HCT116 (cell line): Measurements from ENCODE around the gene GPRC5C. TPM values are rescaled to one million over a fixed set of nuclear protein-coding genes. Genes with fewer than 3 reads are reported as not detected.

Source experiments
- ATAC-seq: fragments of 200-7000 bp; cut with Tn5 transposase; 2 replicates; pipeline ENCODE4 v1.9.1; 2020; ENCODE audit warnings: mild to moderate bottlenecking, moderate library complexity
- BruUV-seq: library from RNA; stranded (reverse); fragments of 400-500 nt; replicated peaks from 2 replicates; lab custom pipeline; 2021; lab: Mats Ljungman, UMichigan
- CTCF ChIA-PET: fragments of 300-600 bp; sonication (Branson Sonifier 250); formaldehyde crosslinking; loops from one replicate; lab custom pipeline; 2021; ENCODE audit warnings: antibody characterized with exemption; lab: Charles Lee
- POLR2A ChIA-PET: fragments of 300-600, 350-600 bp; sonication (Branson Sonifier 250); formaldehyde crosslinking; loops from one replicate; lab custom pipeline; 2021; ENCODE audit warnings: antibody characterized with exemption; lab: Charles Lee
- RAD21 ChIA-PET, 2 experiments: fragments of 300-600 bp; sonication (Branson Sonifier 250); formaldehyde crosslinking; loops; one replicate each; lab custom pipeline; 2023; ENCODE audit warnings: low total read pairs in 2 of 2; ENCODE audit not compliant: uncharacterized antibody in 2 of 2, unreplicated experiment in 2 of 2, low non-redundant PET in 1 of 2; lab: Charles Lee
- DNase-seq: peaks from one replicate; pipeline ENCODE4 v3.0.0-alpha.2; 2010; ENCODE audit warnings: low read depth, low spot score
- H2AFZ ChIP-seq: fragments of 200-600 bp; shearing (Covaris generic), sonication (generic); 2 replicates; pipeline ENCODE4 v1.6.1; 2017; ENCODE audit warnings: low read depth, mixed run types, mixed read lengths, antibody characterized with exemption, low read length; ENCODE audit not compliant: poor library complexity, severe bottlenecking
- H3K27ac ChIP-seq: 2 replicates; pipeline ENCODE4 v1.5.1; 2012; ENCODE audit warnings: low read depth, low read length
- H3K27me3 ChIP-seq: fragments of 200-600 bp; sonication (generic); 2 replicates; pipeline ENCODE4 v1.6.1; 2016; ENCODE audit warnings: mixed run types, low read length, mixed read lengths; ENCODE audit not compliant: insufficient read depth
- H3K36me3 ChIP-seq, 2 experiments: fragments of 200-500 bp in 1 of 2; fragments of 200-600 bp in 1 of 2; sonication (Bioruptor generic) in 1 of 2; sonication (generic) in 1 of 2; 2 replicates each; pipeline versions ENCODE4 v1.5.1 to v1.6.1; 2014 to 2016; ENCODE audit warnings: low read length in 2 of 2, inconsistent platforms in 1 of 2, mixed read lengths in 1 of 2, mixed run types in 1 of 2; ENCODE audit not compliant: insufficient read depth in 2 of 2, control insufficient read depth in 1 of 2
- H3K4me1 ChIP-seq, 2 experiments: fragments of 200-600 bp in 1 of 2; sonication (generic) in 1 of 2; 2 replicates each; pipeline versions ENCODE4 v1.5.1 to v1.6.1; 2012 to 2017; ENCODE audit warnings: low read length in 2 of 2, inconsistent platforms in 1 of 2, mild to moderate bottlenecking in 1 of 2, mixed read lengths in 1 of 2, mixed run types in 1 of 2, moderate library complexity in 1 of 2; ENCODE audit not compliant: insufficient read depth in 2 of 2, control insufficient read depth in 1 of 2
- H3K4me2 ChIP-seq: fragments of 200-600 bp; sonication (generic); 2 replicates; pipeline ENCODE4 v1.6.1; 2017; ENCODE audit warnings: mixed run types, low read length, mixed read lengths
- H3K4me3 ChIP-seq, 2 experiments: fragments of 200-600 bp in 1 of 2; sonication (generic) in 1 of 2; replicated peaks in 1 of 2; 2 replicates each; pipeline ENCODE4 v1.5.1; 2011 to 2016; ENCODE audit warnings: low read length in 2 of 2, control low read depth in 1 of 2, low read depth in 1 of 2, mild to moderate bottlenecking in 1 of 2, mixed read lengths in 1 of 2, mixed run types in 1 of 2
- H3K79me2 ChIP-seq: fragments of 200-600 bp; sonication (generic); 2 replicates; pipeline ENCODE4 v1.6.1; 2017; ENCODE audit warnings: mild to moderate bottlenecking, mixed run types, low read length, moderate library complexity, mixed read lengths; ENCODE audit not compliant: insufficient read depth
- H3K9ac ChIP-seq: fragments of 200-600 bp; sonication (generic); 2 replicates; pipeline ENCODE4 v1.6.1; 2016; ENCODE audit warnings: low read length, mixed read lengths
- H3K9me2 ChIP-seq: fragments of 200-600 bp; sonication (generic), shearing (Covaris generic); 2 replicates; pipeline ENCODE4 v1.6.1; 2017; ENCODE audit warnings: mixed run types, mild to moderate bottlenecking, moderate library complexity; ENCODE audit not compliant: insufficient read depth
- H3K9me3 ChIP-seq, 2 experiments: fragments of 200-500 bp in 1 of 2; fragments of 200-600 bp in 1 of 2; sonication (Bioruptor generic) in 1 of 2; sonication (generic) in 1 of 2; 2 replicates each; pipeline ENCODE4 v1.6.1; 2014 to 2017; ENCODE audit warnings: low read length in 2 of 2, mixed read lengths in 2 of 2, inconsistent platforms in 1 of 2, low read depth in 1 of 2, mild to moderate bottlenecking in 1 of 2, mixed run types in 1 of 2, moderate library complexity in 1 of 2; ENCODE audit not compliant: control insufficient read depth in 1 of 2, insufficient read depth in 1 of 2
- H4K20me1 ChIP-seq: fragments of 200-600 bp; sonication (generic), shearing (Covaris generic); 2 replicates; pipeline ENCODE4 v1.6.1; 2017; ENCODE audit warnings: mixed run types, mild to moderate bottlenecking, moderate library complexity; ENCODE audit not compliant: insufficient read depth
- ATF3 ChIP-seq: IDR thresholded peaks from 2 replicates; pipeline ENCODE4 v1.6.1; 2012
- CBX3 ChIP-seq: IDR thresholded peaks from 2 replicates; pipeline ENCODE4 v1.6.1; 2012; ENCODE audit warnings: low read depth
- EGR1 ChIP-seq: IDR thresholded peaks from 2 replicates; pipeline ENCODE4 v1.6.1; 2012; ENCODE audit warnings: low read depth
- ELF1 ChIP-seq: IDR thresholded peaks from 2 replicates; pipeline ENCODE4 v1.6.1; 2012; ENCODE audit warnings: low read depth, borderline replicate concordance
- EZH2 ChIP-seq: fragments of 200-600 bp; sonication (generic); IDR thresholded peaks from 2 replicates; pipeline ENCODE4 v1.6.1; 2017; ENCODE audit warnings: antibody characterized with exemption, mixed run types
- EZH2phosphoT487 ChIP-seq: fragments of 200-600 bp; IDR thresholded peaks from 2 replicates; pipeline ENCODE4 v1.6.1; 2018; ENCODE audit warnings: antibody characterized with exemption, borderline replicate concordance
- JUND ChIP-seq: IDR thresholded peaks from 2 replicates; pipeline ENCODE4 v1.6.1; 2012
- POLR2AphosphoS5 ChIP-seq: IDR thresholded peaks from 2 replicates; pipeline ENCODE4 v1.6.1; 2011; ENCODE audit warnings: mild to moderate bottlenecking, low read depth, low read length, moderate library complexity
- RAD21 ChIP-seq: IDR thresholded peaks from 2 replicates; pipeline ENCODE4 v1.6.1; 2012; ENCODE audit warnings: low read depth, mild to moderate bottlenecking
- REST ChIP-seq: IDR thresholded peaks from 2 replicates; pipeline ENCODE4 v1.6.1; 2012; ENCODE audit warnings: low read depth
- SIN3A ChIP-seq: IDR thresholded peaks from 2 replicates; pipeline ENCODE4 v1.6.1; 2012; ENCODE audit warnings: low read depth
- TCF7L2 ChIP-seq: IDR thresholded peaks from 2 replicates; pipeline ENCODE4 v1.7.0; 2011; ENCODE audit warnings: borderline replicate concordance, inconsistent platforms; ENCODE audit not compliant: insufficient read depth, insufficient read length; ENCODE audit errors: extremely low read depth
- YY1 ChIP-seq: IDR thresholded peaks from 2 replicates; pipeline ENCODE4 v1.6.1; 2011; ENCODE audit warnings: low read length, low read depth, moderate library complexity, mild to moderate bottlenecking; ENCODE audit not compliant: insufficient replicate concordance; ENCODE audit errors: extremely low read depth
- ZFX ChIP-seq: fragments of 450-650 bp; IDR thresholded peaks from 2 replicates; pipeline ENCODE4 v1.6.1; 2017
- intact Hi-C: fragments of 100-400 bp; cut with micrococcal nuclease; formaldehyde crosslinking; loops from 2 replicates; pipeline ENCODE4 v1.10.0; 2022
- total RNA-seq: library from RNA; stranded (reverse); gene quantifications from one replicate; pipeline ENCODE4 v1.2.1, GENCODE V29; 2021; ENCODE audit not compliant: unreplicated experiment
- TF ChIP-seq, protein P1 (sequence below): IDR thresholded peaks from 2 replicates; pipeline ENCODE4 v1.6.1; 2011; ENCODE audit warnings: mild to moderate bottlenecking, low read length, moderate library complexity; ENCODE audit not compliant: insufficient replicate concordance; ENCODE audit errors: extremely low read depth

Gene GPRC5C
- total RNA-seq, 1 experiment from 2014 or later: 54.4 TPM

DNA sequence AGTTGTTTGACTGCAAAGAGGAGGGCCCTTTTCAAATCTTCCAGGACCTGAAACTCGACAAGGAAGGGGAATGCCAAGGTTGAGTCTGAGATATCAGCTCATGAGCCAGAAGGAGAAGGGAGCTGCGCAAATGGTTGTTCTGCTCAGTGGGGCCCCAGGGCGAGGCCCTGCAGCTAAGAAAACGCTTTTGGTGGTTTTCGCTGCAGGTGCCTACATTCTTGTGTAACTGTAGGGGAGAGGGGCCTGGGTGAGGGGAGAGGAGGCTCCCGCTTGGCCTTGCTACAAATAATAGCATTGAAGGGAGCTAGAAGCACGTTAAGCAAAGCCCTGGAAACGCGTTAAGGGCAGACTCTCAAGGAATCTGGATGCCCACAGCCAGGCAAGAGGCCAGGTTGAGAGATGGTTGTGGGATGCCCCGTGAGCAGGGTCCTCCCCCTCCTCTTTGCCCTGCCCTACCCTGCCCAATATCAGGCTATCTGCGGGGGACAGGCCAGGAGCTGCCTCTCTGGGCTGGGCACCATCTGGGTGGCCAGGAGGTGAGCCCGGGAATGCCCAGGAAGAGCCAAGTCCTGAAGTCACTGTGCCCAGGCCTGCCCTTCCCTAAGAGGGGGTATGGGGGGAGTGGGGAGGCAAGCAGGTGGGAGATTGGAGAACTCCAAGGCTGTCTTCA, 42.7 kb upstream of the GPRC5C start:
- Histone ChIP-seq H3K4me3 (no peak overlapping the region), H3K9me2 (no peaks in the 10 kb centered on the region), H3K27me3 (no peaks in the 10 kb centered on the region), H3K36me3 (no peaks in the 10 kb centered on the region), H3K27ac (no peak overlapping the region), H3K9ac (no peak overlapping the region), H3K4me2 (no peak overlapping the region), H2AFZ (no peak overlapping the region)
- no TSS peak for BruUV-seq
- intact Hi-C loops: no loop called here
- RAD21 ChIA-PET: no interaction called here
- TF ChIP-seq YY1 (no peak), JUND (no peak), ZFX (no peak), EZH2phosphoT487 (no peak), ELF1 (no peak), SIN3A (no peak), RAD21 (no peak), ATF3 (no peak), CBX3 (no peak), TCF7L2 (no peak), POLR2AphosphoS5 (no peak), EZH2 (no peak), REST (no peak), EGR1 (no peak)
- TF ChIP-seq, protein P1, sequence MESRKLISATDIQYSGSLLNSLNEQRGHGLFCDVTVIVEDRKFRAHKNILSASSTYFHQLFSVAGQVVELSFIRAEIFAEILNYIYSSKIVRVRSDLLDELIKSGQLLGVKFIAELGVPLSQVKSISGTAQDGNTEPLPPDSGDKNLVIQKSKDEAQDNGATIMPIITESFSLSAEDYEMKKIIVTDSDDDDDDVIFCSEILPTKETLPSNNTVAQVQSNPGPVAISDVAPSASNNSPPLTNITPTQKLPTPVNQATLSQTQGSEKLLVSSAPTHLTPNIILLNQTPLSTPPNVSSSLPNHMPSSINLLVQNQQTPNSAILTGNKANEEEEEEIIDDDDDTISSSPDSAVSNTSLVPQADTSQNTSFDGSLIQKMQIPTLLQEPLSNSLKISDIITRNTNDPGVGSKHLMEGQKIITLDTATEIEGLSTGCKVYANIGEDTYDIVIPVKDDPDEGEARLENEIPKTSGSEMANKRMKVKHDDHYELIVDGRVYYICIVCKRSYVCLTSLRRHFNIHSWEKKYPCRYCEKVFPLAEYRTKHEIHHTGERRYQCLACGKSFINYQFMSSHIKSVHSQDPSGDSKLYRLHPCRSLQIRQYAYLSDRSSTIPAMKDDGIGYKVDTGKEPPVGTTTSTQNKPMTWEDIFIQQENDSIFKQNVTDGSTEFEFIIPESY: no peak
- TF ChIP-seq, all 23 proteins: peak for 0
- H3K79me2 ChIP-seq: no peaks in the 10 kb centered on the region
- peaks cover 0 to 6% of the 10 kb centered on the region in 2 experiments; a peak in 2 of 4 replicates for H3K4me1 ChIP-seq
- no peak for DNase-seq
- CTCF ChIA-PET: interaction anchor here (0.7 kb wide), 1 partner anchor 21 kb away, joined by 4 read pairs; no protein-coding TSS in a partner anchor
- no peak for ATAC-seq
- H4K20me1 ChIP-seq: no peaks in the 10 kb centered on the region
- POLR2A ChIA-PET: no interaction called here
- no peaks in the 10 kb centered on the region for H3K9me3 ChIP-seq
